OCI-M1 (cell line): ENCODE results near the gene OPN4.
"Not testable (repeated sequence)": the region's sequence is repeated elsewhere in the genome, so short reads cannot be mapped to it uniquely, and the experiment has no call there.

Experiments used
- DNase-seq: peaks from one replicate; lab custom pipeline; 2025; lab: John Stamatoyannopoulos, UW

OPN4 gene

DNA sequence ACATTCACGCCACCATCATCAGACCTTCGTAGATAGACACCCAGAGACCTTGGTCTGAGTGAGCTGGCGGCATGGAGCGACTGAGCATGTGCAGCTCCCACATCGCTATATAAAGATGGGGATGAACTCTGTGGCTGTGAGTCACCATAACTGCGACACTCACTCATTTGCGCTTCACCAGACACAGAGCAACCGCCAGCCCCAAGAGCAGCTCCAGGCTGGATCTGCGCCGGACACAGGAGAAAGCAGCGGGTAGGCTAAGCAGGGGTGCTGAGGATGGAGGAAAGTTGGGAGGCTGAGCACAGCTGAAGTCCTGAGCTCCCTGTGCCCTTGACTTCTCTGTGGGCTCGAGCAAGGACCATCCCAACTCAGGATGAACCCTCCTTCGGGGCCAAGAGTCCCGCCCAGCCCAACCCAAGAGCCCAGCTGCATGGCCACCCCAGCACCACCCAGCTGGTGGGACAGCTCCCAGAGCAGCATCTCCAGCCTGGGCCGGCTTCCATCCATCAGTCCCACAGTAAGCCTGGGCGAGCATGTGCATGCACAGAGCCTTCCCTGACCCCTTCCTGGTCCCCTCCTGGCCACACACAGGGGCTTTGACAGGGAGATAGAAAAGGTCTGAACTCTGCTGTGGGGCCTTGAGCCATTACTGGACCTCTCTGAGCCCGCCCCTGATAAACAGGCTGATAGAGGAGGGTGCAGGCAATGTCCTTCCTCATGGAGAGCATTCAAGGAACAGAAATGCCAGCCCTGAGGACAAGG lies at the start of gene OPN4:
Gene OPN4, plus strand, starts transcription at position 137 of the 762 bp plus-strand sequence. Its CDS starts 237 bp downstream, at position 374.
- DNase-seq = no peak

GRCh38 chr10:86607674-86608073 lies 46.7 kb upstream of the OPN4 start:
- no peak for DNase-seq

DNA sequence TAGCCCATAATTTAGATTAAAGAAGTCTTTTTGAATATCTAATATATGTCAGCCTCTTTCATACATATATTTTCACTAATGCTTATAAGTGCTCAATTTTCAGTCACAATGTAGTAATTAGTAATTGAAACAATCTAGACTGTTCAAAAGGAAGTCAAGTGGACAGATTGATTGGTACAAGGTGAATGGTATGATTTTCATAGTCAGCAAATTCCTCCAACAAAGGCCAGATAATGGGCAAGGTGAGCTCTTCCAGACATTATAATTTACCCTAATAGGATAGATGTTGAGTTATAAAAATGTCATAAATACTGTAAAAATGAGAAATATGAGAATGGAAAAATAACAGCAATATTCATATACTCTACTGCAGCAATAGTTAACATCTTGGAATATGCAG lies 44.4 kb upstream of the OPN4 start:
- DNase-seq = no peak

- no peak for DNase-seq
Observed at GRCh38 chr10:86611386-86611785, 43.0 kb upstream of the OPN4 start.

- no peak for DNase-seq
Observed at GRCh38 chr10:86613096-86613495, 41.3 kb upstream of the OPN4 start.

DNA sequence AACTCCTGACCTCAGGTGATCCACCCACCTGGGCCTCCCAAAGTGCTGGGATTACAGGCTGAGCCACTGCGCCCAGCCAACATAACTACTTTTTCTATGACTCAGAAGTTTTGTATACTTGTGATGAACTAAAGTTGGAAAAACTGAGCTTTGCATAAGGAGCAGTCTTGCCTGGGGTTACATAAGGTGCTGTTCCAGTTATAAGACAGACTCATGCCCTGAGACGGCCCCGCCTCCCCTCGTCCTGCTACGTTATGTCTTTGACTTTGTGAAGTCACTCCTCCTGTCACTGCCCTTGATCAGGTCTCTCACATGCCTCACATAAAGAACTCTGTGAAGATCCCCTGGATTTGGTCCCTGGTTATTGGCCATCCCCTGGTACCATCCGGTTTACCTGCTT lies 40.4 kb upstream of the OPN4 start:
- DNase-seq = no peak

GRCh38 chr10:86614853-86615252 lies 39.5 kb upstream of the OPN4 start:
- DNase-seq = peak; percentile 13

DNA sequence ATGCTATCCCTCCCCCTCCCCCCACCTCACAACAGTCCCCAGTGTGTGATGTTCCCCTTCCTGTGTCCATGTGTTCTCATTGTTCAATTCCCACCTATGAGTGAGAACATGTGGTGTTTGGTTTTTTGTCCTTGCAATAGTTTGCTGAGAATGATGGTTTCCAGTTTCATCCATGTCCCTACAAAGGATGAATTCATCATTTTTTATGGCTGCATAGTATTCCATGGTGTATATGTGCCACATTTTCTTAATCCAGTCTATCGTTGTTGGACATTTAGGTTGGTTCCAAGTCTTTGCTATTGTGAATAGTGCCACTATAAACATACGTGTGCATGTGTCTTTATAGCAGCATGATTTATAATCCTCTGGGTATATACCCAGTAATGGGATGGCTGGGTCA lies 37.1 kb upstream of the OPN4 start:
- DNase-seq = not testable (repeated sequence)

DNA sequence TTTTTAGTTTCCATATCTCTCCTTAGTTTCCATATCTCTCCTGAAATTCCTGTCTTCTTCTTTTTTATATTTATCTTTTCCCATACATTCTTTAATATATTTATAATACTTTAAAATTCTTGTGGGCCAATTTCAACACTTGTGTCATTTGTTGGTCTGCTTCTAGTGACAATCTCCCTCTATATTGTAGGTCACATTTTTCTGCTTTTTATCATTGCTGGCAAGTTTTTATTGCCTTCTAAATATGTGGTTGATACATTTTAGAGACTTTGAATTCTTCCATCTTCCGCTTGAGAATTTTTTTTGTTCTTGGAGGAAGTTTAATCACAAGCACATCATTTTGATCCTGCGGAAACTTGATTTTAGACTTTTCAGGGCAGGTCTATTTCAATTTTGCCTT lies 26.0 kb upstream of the OPN4 start:
- no peak for DNase-seq

GRCh38 chr10:86630079-86630478 lies 24.3 kb upstream of the OPN4 start:
- DNase-seq = no peak

DNA sequence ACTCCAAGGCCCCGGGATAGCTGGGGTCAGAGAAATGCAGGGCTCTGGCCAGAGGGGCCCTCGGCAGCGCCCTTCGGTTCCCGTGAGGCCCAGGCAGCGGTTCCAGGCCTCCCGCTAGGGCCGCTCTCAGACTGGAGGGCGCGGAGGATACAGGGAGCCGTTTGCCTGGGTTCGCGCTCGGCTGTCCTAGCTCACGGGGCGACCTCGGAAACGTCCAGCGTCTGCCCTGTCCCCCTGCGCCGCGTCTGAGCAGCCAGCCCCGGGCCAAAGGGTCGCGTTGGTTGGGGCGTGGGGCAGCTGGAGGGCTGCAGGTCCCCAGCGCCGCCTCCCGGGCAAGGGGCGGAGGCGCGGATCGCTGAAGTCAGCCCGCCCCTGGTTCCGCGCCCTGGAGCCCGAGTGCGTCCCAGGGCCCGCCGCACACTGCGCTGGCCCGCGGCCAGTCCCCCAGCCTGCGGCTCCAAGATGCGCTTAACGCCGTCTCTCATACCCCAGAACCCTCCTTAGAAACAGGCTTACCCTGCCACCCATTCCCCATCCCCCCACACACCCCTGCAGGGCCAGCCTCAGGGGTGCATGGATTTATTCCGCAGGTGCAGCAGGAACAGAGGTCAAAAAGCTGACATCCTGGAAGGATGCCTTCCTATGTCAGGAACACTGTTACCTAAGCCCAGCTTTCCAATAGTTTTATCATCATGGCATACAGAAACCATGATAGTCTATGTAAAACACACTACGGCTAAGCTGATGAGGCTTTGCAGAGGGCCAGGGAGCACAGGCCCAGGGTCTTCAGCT lies 22.1 kb upstream of the OPN4 start:
- no peak for DNase-seq

DNA sequence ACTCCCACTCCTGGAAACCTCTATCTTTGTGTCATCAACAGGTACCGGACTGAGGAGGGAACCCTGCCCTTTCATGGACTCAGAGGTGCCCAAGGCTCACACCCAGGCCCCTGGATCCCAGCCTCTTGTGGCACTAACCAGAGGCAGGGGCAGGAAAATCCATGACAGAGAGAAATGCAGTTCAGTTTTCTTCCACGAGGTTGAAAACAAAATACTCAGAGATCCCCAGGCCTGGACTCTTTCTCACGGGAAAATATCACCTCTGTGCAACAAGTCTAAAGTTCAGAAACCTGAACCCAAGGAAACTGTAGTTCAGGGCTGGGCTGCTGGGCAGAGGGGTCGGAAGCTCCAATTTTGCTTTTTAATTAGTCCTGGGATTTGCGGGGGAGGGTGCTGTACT lies 21.4 kb upstream of the OPN4 start:
- DNase-seq = no peak

DNA sequence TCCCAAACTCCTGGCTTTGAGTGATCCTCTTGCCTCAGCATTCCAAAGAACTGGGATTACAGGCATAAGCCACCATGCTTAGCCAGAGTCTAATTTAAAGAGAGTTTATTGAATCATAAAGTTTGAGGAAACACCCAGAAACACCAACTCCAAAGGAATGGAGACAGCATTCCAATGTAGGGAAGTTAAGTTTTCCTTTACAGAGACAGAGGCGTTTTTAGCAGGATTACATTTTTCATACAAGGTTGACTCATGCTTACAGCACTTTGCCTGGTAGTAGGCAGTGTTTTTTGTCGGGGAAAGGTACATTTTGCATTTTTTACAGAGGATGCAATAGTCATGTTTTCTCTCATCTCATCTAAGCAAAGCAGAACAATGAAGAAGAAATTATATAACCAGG lies 18.9 kb upstream of the OPN4 start:
- no peak for DNase-seq

DNA sequence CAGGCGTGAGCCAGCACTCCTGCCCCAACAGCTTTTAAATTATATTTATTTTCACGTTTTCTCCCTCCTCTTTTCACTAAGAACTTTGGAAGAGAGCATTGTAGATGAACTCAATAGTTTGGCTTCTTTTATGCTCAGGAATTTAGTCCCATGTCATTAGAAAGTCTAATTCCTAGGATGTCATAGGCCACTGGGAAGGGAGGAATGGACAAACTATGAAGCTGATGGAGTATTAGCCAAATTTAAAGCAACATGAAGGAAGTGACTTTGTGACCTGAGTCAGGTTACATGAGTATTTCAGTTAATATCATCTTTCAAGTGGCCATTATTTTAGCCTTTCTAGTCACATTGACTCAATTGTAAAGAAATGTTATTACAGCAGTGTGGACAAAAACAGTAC lies 18.0 kb upstream of the OPN4 start:
- no peak for DNase-seq

GRCh38 chr10:86642021-86642420 lies 12.3 kb upstream of the OPN4 start:
- DNase-seq = no peak

DNA sequence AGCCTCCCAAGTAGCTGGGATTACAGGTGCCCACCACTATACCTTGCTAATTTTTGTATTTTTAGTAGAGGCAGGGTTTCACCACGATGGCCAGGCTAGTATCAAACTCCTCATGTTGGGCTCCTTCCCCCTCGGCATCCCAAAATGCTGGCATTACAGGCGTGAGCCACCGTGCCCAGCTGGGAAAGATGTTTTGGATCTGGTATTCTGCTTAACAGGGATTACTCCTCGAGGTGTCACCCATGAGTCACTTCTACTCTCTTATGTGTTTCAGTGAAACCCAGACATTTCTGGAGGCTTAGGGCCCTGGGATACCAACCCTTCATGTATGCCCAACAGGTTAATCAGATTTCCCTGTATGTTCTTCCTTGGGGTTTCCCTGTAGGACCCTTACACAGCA lies 11.8 kb upstream of the OPN4 start:
- peak; percentile 34 for DNase-seq

DNA sequence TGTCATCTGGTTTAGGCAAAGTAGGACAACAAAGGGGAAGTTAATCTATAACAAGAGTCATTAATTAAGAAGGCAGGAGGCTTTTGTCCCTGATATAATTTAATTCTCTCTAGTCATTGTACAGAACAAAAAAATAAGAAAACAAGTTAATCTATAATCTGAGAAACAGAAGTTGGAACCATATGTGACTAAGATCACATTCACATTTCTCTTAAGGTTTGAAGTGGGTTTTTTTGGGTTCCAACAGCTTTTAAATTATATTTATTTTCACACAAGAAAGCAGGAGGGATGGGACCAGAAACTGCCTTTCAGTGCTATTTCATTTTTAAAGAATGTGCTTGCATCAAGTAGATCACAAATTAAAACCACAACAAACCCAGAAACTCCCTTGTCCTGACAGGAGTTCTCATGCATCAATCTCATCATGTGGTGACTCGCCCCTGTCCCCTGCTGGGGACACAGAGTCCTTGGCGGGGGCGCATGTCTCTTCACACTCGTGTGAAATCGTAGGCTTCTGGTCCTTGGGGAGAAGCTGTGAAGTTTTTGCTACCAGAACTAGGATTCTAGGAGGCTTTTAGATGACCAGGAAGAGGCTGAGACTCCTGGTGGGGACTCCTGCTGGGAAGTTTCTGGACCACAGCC lies 10.1 kb upstream of the OPN4 start:
- DNase-seq = no peak

DNA sequence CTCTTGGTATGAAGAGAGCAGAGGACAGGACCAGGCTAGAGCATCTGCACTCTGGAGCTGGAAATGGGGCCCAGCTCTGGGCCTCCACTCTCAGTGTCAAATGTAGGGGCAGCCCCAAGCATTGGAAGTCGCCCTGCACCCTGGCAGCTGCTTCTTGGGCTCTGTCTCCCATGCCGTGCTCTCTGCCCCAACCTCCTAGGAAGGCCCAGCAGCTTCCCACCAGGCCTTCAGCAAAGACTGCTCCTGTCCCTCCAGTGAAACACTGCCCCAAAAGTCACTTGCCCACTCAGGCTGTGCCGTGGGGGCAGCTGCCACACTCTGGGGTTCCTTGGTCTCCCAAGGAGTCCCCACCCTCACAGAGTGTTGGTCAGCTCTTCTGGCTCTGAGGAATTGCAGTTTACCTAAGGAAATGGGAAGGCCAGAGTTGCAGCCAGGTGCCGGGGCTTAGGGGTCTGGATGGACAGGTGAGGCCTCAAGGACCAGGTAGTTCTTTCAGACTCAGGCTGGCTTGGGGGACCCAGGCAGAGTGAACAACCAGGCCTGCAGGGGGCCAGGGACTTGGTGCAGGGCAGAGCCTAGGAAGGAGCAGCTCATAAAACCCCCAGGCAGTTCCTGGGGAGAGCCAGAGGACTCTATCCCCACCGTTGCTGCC lies 9.4 kb upstream of the OPN4 start:
- no peak for DNase-seq

- not testable (repeated sequence) for DNase-seq
Observed at GRCh38 chr10:86645621-86646165, 8.7 kb upstream of the OPN4 start.

- no peak for DNase-seq
Observed at GRCh38 chr10:86646532-86646931, 7.8 kb upstream of the OPN4 start.

DNA sequence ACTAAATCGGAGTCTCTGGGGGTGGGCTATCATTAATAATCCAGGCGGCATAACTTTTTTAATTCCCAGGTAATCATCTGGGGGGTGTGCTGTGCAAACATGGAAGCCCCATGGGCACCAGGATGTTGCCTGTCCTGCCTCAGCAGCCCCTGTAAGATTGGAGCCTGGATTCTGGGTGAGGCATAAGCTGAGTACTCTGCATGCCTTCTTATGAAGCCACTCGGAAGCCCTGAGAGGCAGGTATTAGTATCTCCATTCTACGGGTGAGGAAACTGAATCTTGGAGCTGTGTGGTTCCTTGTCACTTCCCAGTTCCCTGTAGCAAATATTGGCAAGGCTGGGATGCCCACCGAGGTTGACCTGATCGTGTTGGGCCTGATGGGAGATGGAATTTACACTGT lies 7.4 kb upstream of the OPN4 start:
- DNase-seq = no peak
